Activated CD4-positive, alpha-beta memory T cell treated with anti-CD3 and anti-CD28 coated beads, Interleukin-2, amount 10 ng/mL, durations not matched to agents 7 days and 5 days (primary cell): ENCODE results near the gene RPS16. TPM values are rescaled to one million over a fixed set of nuclear protein-coding genes. Genes with fewer than 3 reads are reported as not detected.
A peak's percentile ranks its signal among the peaks of the same experiment; 100 is the strongest.

Experiments used
- CTCF ChIA-PET: fragments of 350-600 bp; sonication (Branson Sonifier 250); formaldehyde crosslinking; loops from one replicate; lab custom pipeline; 2021; ENCODE audit warnings: antibody characterized with exemption, inconsistent platforms; lab: Charles Lee
- POLR2A ChIA-PET: fragments of 350-600 bp; sonication (Branson Sonifier 250); formaldehyde crosslinking; loops from one replicate; lab custom pipeline; 2021; ENCODE audit warnings: antibody characterized with exemption; lab: Charles Lee
- DNase-seq: peaks from one replicate; pipeline ENCODE4 v3.0.0-alpha.2; 2020
- H3K27ac Mint-ChIP-seq: one replicate; pipeline ENCODE4 v1.8.0; 2021; ENCODE audit warnings: mild to moderate bottlenecking, mixed read lengths
- H3K27me3 Mint-ChIP-seq: one replicate; pipeline ENCODE4 v1.8.0; 2021; ENCODE audit warnings: mixed read lengths
- H3K36me3 Mint-ChIP-seq: one replicate; pipeline ENCODE4 v1.8.0; 2021; ENCODE audit warnings: low read depth, mixed read lengths
- H3K4me1 Mint-ChIP-seq: one replicate; pipeline ENCODE4 v1.8.0; 2021; ENCODE audit warnings: mixed read lengths
- H3K4me3 Mint-ChIP-seq: one replicate; pipeline ENCODE4 v1.8.0; 2021; ENCODE audit warnings: mild to moderate bottlenecking, mixed read lengths
- H3K9me3 Mint-ChIP-seq: one replicate; pipeline ENCODE4 v1.8.0; 2021; ENCODE audit warnings: mixed read lengths
- total RNA-seq, 2 experiments: library from RNA; stranded (reverse); gene quantifications; one replicate each; pipeline ENCODE4 v1.2.3, GENCODE V29; 2021

RPS16 gene
- total RNA-seq, 2 experiments from 2014 or later: 2,238 to 2,243 TPM

GRCh38 chr19:39427707-39428106 lies 8.0 kb downstream of the RPS16 start:
- Mint-ChIP-seq H3K27ac (no peak overlapping the region), H3K27me3 (no peaks in the 10 kb centered on the region), H3K4me3 (no peak overlapping the region), H3K36me3 (peaks cover 35% of the 10 kb centered on the region), H3K4me1 (peaks cover 26% of the 10 kb centered on the region), H3K9me3 (no peaks in the 10 kb centered on the region)
- ChIA-PET CTCF (interaction anchor here (1.0 kb wide), 1 partner anchor 13 kb away, joined by 4 read pairs; no protein-coding TSS in a partner anchor), POLR2A (interaction anchor here (0.6 to 3.0 kb wide), 7 partner anchors 8 to 30 kb away, joined by 3 to 18 read pairs (median 7); partner anchors contain the start of genes RPS16 and SUPT5H)
- no peak for DNase-seq

- peaks cover 14% of the 10 kb centered on the region for H3K4me1 Mint-ChIP-seq
- peaks cover 35% of the 10 kb centered on the region for H3K36me3 Mint-ChIP-seq
- no peak for DNase-seq
- H3K9me3 Mint-ChIP-seq: no peaks in the 10 kb centered on the region
- no peaks in the 10 kb centered on the region for H3K27me3 Mint-ChIP-seq
- no peak overlapping the region for H3K4me3 Mint-ChIP-seq
- H3K27ac Mint-ChIP-seq: peak overlapping the region; percentile 4
- POLR2A ChIA-PET: interaction anchor here (1.1 to 2.7 kb wide), 6 partner anchors 7 to 35 kb away, joined by 3 to 18 read pairs (median 6); partner anchors contain the start of genes MED29, PAF1 and RPS16
- CTCF ChIA-PET: interaction anchor here (0.7 to 1.3 kb wide), 3 partner anchors 14 to 84 kb away, joined by 3 to 4 read pairs (median 4); partner anchors contain the start of gene SAMD4B
These were observed 9.6 kb downstream of the RPS16 start for GRCh38 chr19:39426170-39426569.

DNA sequence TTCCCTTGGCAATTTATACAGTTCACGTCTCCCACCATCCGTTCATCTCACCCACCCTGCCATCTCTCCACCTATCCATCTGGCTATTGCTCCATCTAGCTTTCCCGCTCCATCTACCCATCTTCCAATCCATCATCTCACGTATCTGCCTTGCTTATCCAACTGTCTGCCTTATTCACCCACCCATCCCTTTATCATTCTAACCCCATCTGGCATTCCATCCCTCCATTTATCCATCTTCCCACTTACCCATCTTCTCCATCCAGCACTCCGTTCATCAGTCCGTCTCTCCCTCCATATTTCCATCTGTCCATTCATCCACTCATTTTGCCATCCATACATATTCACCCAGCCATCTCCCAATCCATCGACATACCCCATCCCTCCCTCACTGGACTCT lies 10.0 kb downstream of the RPS16 start:
- peak overlapping the region; percentile 12 for H3K27ac Mint-ChIP-seq

DNA sequence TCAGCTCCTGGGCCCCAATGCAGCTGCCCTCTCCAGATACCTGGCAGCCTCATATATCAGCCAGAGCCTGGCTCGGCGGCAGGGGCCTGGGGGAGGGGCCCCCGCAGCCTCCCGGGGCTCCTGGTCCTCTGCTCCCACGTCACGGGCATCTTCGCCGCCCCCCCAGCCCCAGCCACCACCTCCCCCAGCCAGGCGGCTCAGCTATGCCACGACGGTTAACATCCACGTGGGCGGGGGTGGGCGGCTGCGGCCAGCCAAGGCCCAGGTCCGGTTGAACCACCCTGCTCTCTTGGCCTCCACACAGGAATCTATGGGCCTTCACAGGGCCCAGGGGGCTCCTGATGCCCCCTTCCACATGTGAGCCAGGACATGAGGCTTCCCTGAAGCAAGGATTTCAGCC lies 10.8 kb downstream of the RPS16 start:
- Mint-ChIP-seq H3K27ac (no peak overlapping the region), H3K9me3 (no peaks in the 10 kb centered on the region), H3K27me3 (no peaks in the 10 kb centered on the region), H3K4me1 (peaks cover 3% of the 10 kb centered on the region), H3K4me3 (no peak overlapping the region), H3K36me3 (peaks cover 31% of the 10 kb centered on the region)
- CTCF ChIA-PET: no interaction called here
- POLR2A ChIA-PET: interaction anchor here (1.3 to 1.5 kb wide), 4 partner anchors 8 to 28 kb away, joined by 3 to 10 read pairs (median 5); partner anchors contain the start of genes PLEKHG2 and RPS16
- DNase-seq: no peak

More for the DNA sequence above, 10.0 kb downstream of the RPS16 start:
- Mint-ChIP-seq H3K27me3 (no peaks in the 10 kb centered on the region), H3K9me3 (no peaks in the 10 kb centered on the region), H3K36me3 (peaks cover 32% of the 10 kb centered on the region), H3K4me3 (no peak overlapping the region), H3K4me1 (peaks cover 10% of the 10 kb centered on the region)
- CTCF ChIA-PET: interaction anchor here (1.3 kb wide), 1 partner anchor 15 kb away, joined by 4 read pairs; no protein-coding TSS in a partner anchor
- DNase-seq: no peak
- POLR2A ChIA-PET: interaction anchor here (1.3 to 2.6 kb wide), 4 partner anchors 9 to 28 kb away, joined by 3 to 18 read pairs (median 5); partner anchors contain the start of genes PLEKHG2 and RPS16

DNA sequence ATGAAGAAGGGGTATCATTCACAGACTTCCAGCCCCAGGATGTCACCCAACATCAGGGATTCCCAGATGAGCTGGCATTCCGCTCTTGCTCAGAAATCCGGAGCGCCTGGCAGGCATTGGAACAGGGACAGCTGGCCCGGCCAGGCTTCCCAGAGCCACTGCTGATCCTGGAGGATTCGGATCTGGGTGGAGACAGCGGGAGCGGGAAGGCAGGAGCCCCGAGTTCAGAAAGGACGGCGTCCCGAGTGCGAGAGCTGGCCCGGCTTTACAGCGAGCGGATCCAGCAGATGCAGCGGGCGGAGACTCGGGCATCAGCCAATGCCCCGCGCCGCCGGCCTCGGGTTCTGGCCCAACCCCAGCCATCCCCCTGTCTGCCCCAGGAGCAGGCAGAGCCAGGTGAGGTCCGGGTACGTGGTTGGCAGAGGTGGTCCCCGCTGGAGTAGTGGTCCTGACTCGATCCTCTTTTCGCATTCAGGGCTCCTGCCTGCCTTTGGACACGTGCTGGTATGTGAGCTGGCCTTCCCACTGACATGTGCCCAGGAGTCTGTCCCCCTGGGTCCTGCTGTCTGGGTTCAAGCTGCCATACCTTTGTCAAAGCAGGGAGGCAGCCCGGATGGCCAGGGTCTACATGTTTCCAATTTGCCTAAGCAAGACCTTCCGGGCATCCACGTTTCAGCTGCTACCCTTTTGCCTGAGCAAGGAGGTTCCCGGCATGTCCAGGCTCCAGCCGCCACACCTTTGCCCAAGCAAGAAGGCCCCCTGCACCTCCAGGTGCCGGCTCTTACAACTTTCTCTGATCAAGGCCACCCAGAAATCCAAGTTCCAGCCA lies 12.3 kb downstream of the RPS16 start:
- CTCF ChIA-PET: no interaction called here
- POLR2A ChIA-PET: interaction anchor here (1.3 kb wide), 1 partner anchor 26 kb away, joined by 3 read pairs; no protein-coding TSS in a partner anchor
- H3K36me3 Mint-ChIP-seq: peaks cover 38% of the 10 kb centered on the region
- H3K4me3 Mint-ChIP-seq: no peak overlapping the region
- no peak overlapping the region for H3K27ac Mint-ChIP-seq
- no peak for DNase-seq
- no peaks in the 10 kb centered on the region for H3K4me1 Mint-ChIP-seq
- H3K27me3 Mint-ChIP-seq: no peaks in the 10 kb centered on the region
- no peaks in the 10 kb centered on the region for H3K9me3 Mint-ChIP-seq

DNA sequence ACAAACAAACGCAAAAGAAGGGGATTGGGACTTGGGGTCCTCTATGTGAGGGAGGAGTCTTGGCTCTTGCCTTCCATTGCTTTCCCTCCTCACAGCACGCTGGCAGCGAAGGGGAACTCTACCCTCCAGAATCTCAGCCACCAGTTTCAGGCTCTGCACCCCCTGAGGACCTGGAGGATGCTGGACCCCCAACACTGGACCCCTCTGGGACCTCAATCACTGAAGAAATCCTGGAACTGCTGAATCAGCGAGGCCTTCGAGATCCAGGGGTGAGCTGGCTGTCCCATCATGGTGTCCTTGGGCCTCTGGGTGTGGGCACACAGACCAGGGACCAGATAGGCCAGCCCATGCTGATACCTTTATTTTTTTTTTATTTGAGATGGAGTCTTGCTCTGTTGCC lies 13.7 kb downstream of the RPS16 start:
- Mint-ChIP-seq H3K9me3 (no peaks in the 10 kb centered on the region), H3K4me3 (no peak overlapping the region), H3K27me3 (no peaks in the 10 kb centered on the region), H3K27ac (no peak overlapping the region), H3K4me1 (no peaks in the 10 kb centered on the region), H3K36me3 (peaks cover 44% of the 10 kb centered on the region)
- POLR2A ChIA-PET: interaction anchor here (1.2 to 5.7 kb wide), 2 partner anchors 14 to 20 kb away, joined by 3 to 30 read pairs; partner anchors contain the start of gene RPS16
- no peak for DNase-seq
- CTCF ChIA-PET: interaction anchor here (0.6 kb wide), 1 partner anchor 32 kb away, joined by 4 read pairs; no protein-coding TSS in a partner anchor

GRCh38 chr19:39420769-39421168 lies 15.0 kb downstream of the RPS16 start:
- H3K27me3 Mint-ChIP-seq: no peaks in the 10 kb centered on the region
- H3K36me3 Mint-ChIP-seq: peaks cover 39% of the 10 kb centered on the region
- H3K27ac Mint-ChIP-seq: no peak overlapping the region
- no peak overlapping the region for H3K4me3 Mint-ChIP-seq
- H3K9me3 Mint-ChIP-seq: no peaks in the 10 kb centered on the region
- no peaks in the 10 kb centered on the region for H3K4me1 Mint-ChIP-seq
- POLR2A ChIA-PET: interaction anchor here (1.6 to 5.7 kb wide), 2 partner anchors 15 to 24 kb away, joined by 3 to 30 read pairs; partner anchors contain the start of gene RPS16
- CTCF ChIA-PET: interaction anchor here (1.4 kb wide), 1 partner anchor 14 kb away, joined by 3 read pairs; no protein-coding TSS in a partner anchor
- DNase-seq: no peak

- H3K4me1 Mint-ChIP-seq: peaks cover 13% of the 10 kb centered on the region
- DNase-seq: no peak
- H3K27ac Mint-ChIP-seq: no peak overlapping the region
- ChIA-PET POLR2A (interaction anchor here (1.6 to 5.7 kb wide), 3 partner anchors 9 to 17 kb away, joined by 4 to 30 read pairs (median 7); partner anchors contain the start of gene RPS16), CTCF (no interaction called here)
- H3K9me3 Mint-ChIP-seq: no peaks in the 10 kb centered on the region
- H3K4me3 Mint-ChIP-seq: no peak overlapping the region
- peaks cover 36% of the 10 kb centered on the region for H3K36me3 Mint-ChIP-seq
- no peaks in the 10 kb centered on the region for H3K27me3 Mint-ChIP-seq
These were observed 16.7 kb downstream of the RPS16 start for GRCh38 chr19:39419003-39419402.

- no peak for DNase-seq
- H3K27ac Mint-ChIP-seq: no peak overlapping the region
- H3K9me3 Mint-ChIP-seq: no peaks in the 10 kb centered on the region
- H3K4me3 Mint-ChIP-seq: no peak overlapping the region
- H3K4me1 Mint-ChIP-seq: peaks cover 18% of the 10 kb centered on the region
- no peaks in the 10 kb centered on the region for H3K27me3 Mint-ChIP-seq
- H3K36me3 Mint-ChIP-seq: peaks cover 32% of the 10 kb centered on the region
- ChIA-PET CTCF (no interaction called here), POLR2A (interaction anchor here (1.1 to 5.7 kb wide), 5 partner anchors 8 to 18 kb away, joined by 3 to 30 read pairs (median 6); partner anchors contain the start of gene RPS16)
These were observed 18.1 kb downstream of the RPS16 start for GRCh38 chr19:39417463-39418181.

DNA sequence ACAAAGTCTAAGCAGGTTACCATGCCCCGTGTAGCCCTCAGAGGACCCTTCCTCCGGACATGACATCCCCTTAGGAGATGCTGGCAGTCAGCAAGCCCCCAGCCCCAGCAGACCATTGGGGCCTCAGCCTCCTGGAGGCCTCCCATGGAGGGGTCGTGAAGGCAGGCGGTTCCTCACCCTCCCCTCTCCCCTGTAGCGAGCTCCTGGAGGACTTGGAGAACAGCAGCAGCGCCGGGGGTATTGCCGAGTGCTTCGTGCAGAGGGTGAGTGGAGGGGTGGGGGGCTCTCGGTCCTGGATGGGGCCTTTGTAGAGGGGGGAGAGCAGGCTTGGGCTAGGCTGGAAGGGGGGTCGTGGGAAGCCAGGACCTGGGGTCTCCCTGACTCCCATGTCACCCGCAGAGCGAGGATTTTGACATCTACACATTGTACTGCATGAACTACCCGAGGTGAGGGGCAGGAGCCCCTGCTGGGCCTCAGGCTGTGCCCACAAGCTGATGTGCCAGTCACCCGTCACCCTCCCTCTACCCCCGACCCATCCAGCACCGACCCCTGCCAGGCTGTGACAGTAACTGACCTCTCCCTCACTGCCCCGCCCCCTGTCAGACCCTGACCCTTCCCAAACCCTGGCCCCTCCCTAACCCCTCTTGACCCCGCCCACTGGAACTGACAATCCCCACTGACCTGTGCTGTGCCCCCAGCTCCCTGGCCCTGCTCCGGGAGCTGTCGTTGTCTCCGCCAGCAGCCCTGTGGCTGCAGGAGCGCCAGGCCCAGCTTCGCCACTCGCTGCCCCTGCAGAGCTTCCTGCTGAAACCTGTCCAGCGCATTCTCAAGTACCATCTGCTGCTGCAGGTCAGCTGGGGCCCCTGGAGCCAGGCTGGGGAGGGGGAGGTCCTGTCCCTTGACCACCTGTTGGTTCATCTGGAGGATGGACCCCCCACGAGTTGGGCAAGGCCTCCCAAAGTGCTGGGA lies 19.3 kb downstream of the RPS16 start:
- Mint-ChIP-seq H3K4me1 (peaks cover 26% of the 10 kb centered on the region), H3K27me3 (peaks cover 2% of the 10 kb centered on the region), H3K4me3 (no peak overlapping the region), H3K36me3 (peaks cover 32% of the 10 kb centered on the region), H3K27ac (no peak overlapping the region), H3K9me3 (no peaks in the 10 kb centered on the region)
- ChIA-PET POLR2A (interaction anchor here (1.0 to 5.7 kb wide), 7 partner anchors 8 to 19 kb away, joined by 3 to 30 read pairs (median 6); partner anchors contain the start of gene RPS16), CTCF (no interaction called here)
- DNase-seq: no peak
